H7 (cell line): Measurements from ENCODE around the gene MCFD2. TPM values are rescaled to one million over a fixed set of nuclear protein-coding genes. Genes with fewer than 3 reads are reported as not detected.

Experiments
- DNase-seq: peaks from one replicate; pipeline ENCODE4 v3.0.0; 2012
- H3K27me3 ChIP-seq: 2 replicates; pipeline ENCODE4 v1.6.0; 2011; ENCODE audit warnings: mild to moderate bottlenecking, low read length; ENCODE audit not compliant: control insufficient read depth, insufficient read depth
- H3K36me3 ChIP-seq: replicated peaks from 2 replicates; pipeline ENCODE4 v1.5.1; 2011; ENCODE audit warnings: low read length; ENCODE audit not compliant: control insufficient read depth, insufficient read depth
- H3K4me3 ChIP-seq: 2 replicates; pipeline ENCODE4 v1.5.1; 2011; ENCODE audit warnings: low read depth, mild to moderate bottlenecking, control low read depth, low read length, moderate library complexity; ENCODE audit not compliant: insufficient read depth
- total RNA-seq: library from RNA; depleted of rRNA; stranded (reverse); fragments of >200 nt; shearing (Covaris generic); gene quantifications from 2 replicates; pipeline ENCODE4 v1.2.3, GENCODE V29; 2014; rRNA removed

Gene MCFD2
- total RNA-seq, result 65.5 and 76.3 TPM in 2 replicates

DNA sequence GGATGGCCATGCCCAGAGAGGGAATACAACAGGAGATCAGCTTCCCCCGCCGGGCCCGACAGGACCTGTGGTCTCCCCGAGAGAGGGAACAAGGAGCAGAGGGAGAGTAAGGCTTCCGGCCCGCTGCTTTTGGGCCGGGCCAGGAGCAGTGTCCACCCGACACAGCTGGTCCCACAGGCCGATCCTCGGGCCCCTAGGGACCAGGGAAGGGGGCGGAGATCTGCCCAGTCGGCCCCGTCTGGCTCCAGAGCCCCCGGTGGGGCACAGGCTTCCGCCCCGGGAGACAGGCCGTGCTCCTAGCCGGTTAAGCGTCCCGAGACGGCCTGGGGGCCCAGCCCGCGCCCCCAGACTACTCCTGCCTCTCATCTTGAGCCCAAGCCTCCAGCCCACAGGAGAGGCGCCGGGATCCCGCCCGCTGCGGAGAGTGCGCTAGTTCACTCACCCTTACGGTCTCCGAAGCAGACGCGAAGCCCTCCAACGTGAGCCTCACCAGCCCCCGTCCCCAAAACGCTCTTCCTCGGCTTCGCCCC lies at the start of gene MCFD2:
Gene MCFD2 (minus strand): TSS at position 526 of the 530 bp plus-strand sequence. CDS start 6,635 bp downstream, outside the sequence.
- DNase-seq, result no peak
- Histone ChIP-seq H3K4me3 (peak within 1 kb of the TSS; percentile 92), H3K27me3 (no peaks in the 10 kb centered on the region), H3K36me3 (no peaks in the 10 kb centered on the region)

DNA sequence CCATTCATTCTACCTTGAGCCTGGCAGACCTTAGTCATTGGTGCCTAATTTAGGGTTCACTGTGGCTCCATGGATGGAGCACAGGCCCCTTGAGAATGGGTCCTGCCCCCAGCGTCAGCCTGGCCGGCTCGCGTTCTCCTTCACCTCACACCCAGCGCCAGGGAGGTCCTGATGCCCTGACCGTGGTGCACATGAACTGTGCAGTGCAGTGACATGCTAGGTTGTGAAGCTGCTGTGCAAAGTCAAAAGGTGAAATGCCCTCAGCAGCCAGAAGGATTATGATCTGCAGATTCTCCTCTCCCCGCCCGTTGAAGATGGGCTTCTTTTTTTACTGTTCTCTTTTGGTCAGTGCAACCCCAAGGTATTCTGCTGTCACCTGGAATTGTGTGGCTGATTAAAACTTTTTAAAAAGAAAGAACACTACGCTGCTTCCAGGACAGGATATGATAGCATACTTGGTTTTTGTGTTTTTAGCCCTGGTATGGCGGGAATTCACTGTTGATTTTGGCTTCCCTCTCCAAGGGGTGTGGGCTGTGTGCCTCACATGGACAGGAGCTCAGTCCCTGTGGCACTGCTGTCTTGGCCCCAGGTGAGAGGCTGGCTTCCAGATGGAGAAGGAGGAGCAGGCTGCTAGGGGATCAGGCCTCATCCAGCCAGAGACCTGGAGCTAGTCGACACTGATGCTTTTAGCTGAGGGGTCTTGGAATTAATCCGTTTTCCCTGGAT lies 49.4 kb upstream of the MCFD2 start:
- no peak for DNase-seq
- no peaks in the 10 kb centered on the region for H3K27me3 ChIP-seq
- no peaks in the 10 kb centered on the region; the same call in 1 of the 2 replicates for H3K36me3 ChIP-seq
- no peak overlapping the region for H3K4me3 ChIP-seq

DNA sequence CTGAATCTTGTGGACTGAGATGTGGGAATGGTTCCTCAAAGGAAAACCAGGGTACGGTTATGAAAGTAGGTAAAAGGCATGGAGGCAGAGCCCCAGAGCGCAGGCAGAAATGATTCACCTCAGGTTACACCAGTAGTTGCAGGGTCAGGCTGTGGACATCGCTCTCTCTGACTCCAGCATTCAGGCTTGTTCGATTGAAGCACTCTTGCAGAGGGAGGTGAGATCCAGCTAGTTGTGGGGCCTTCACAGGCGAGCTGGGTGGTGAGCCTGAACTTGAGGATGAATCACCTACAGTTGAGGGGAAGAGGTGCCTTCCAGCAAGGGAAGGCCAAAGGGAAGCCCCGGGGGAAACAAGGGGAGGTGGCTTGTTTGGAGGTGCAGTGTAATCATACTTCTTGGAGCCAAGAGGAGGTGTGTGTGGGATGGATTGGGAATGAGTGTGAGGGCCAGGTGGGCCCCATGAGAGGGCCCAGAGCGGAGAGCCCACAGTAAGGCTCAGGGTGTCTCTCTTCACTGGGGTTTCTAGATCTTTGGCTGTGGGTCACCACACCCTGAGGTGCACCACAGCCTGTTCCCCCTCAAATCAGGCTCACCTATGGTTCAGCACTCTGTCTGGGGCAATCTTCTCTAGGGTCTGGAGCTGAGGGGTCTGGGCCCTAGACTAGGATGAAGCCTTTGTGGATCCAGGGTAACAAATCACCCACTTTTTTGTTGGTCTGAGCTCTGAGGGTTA lies 48.5 kb upstream of the MCFD2 start:
- Histone ChIP-seq H3K36me3 (no peaks in the 10 kb centered on the region; the same call in 1 of the 2 replicates), H3K27me3 (no peaks in the 10 kb centered on the region), H3K4me3 (no peak overlapping the region)
- DNase-seq, result no peak

- no peaks in the 10 kb centered on the region; the same call in 1 of the 2 replicates for H3K36me3 ChIP-seq
- no peak overlapping the region for H3K4me3 ChIP-seq
- no peak for DNase-seq
- no peaks in the 10 kb centered on the region for H3K27me3 ChIP-seq
Observed at GRCh38 chr2:46963210-46963609, 47.6 kb upstream of the MCFD2 start.

- Histone ChIP-seq H3K36me3 (peaks cover 1% of the 10 kb centered on the region; the same call in 1 of the 2 replicates), H3K4me3 (no peak overlapping the region), H3K27me3 (no peaks in the 10 kb centered on the region)
- no peak for DNase-seq
Observed at GRCh38 chr2:46962751-46963150, 47.1 kb upstream of the MCFD2 start.

- peaks cover 5% of the 10 kb centered on the region; the same call in 1 of the 2 replicates for H3K36me3 ChIP-seq
- DNase-seq, result no peak
- no peak overlapping the region for H3K4me3 ChIP-seq
- H3K27me3 ChIP-seq, result no peaks in the 10 kb centered on the region
Observed at GRCh38 chr2:46960618-46961017, 45.0 kb upstream of the MCFD2 start.

DNA sequence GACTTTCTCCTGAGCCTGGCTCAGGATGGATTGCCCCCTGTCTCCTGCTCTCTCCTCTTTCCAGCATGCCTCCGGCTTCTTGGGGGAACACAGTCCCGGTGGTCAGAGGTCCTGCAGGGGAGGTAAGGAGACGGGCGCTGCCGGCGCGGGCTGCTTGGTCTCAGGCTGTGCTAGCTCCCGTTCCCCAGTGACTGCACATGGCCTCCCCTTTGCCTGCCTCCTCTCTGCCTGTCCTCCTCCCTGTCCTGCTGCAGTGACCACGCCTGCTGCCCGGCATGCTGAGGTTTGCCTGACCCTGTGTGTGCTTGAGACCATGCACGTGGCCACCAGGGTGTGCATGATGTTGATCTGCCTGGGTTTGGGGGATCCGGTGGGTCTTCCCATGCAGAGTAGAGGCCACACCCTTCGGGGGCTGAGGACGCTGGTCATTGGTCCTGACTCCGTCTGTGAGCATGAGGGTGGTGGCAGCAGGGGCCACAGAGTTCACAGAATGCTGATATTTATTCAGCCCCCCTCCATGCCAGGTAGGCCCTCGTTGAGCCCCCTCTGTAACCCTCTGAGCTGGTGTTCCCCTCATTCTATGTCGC lies 42.9 kb upstream of the MCFD2 start:
- Histone ChIP-seq H3K27me3 (no peaks in the 10 kb centered on the region), H3K36me3 (peaks cover 6% of the 10 kb centered on the region; the same call in 1 of the 2 replicates), H3K4me3 (no peak overlapping the region)
- DNase-seq, result no peak

DNA sequence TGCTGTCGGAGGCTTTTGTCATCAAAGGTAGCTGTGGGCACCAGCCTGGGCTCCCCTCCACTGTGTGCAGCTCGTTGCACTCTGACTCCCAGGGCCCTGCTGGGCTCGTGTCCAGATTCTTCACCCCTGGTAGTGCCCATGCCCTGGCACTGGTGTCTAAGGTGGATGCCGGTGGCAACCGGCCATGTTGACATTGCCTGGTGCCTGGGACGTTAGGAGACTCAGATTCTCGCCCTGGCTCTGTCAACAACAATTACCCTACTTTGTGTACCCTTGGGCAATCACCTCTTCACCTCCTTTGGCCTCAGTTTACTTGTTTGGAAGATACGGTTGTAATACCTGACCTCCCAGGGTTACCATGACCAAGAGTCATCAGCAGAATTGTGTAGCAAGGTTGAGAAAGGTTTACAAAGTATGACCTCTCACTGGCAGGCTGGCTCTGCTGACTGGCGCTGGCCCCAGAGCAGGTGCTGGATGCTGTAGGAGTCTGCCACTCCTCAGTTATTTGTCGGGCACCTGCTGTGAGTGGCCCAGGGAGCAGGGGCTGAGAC lies 41.5 kb upstream of the MCFD2 start:
- no peak overlapping the region for H3K4me3 ChIP-seq
- no peak for DNase-seq
- H3K36me3 ChIP-seq, result peaks cover 6% of the 10 kb centered on the region; the same call in 1 of the 2 replicates
- no peaks in the 10 kb centered on the region for H3K27me3 ChIP-seq

GRCh38 chr2:46955764-46956163 lies 40.2 kb upstream of the MCFD2 start:
- no peak for DNase-seq
- Histone ChIP-seq H3K36me3 (peaks cover 6% of the 10 kb centered on the region; the same call in 1 of the 2 replicates), H3K27me3 (no peaks in the 10 kb centered on the region), H3K4me3 (no peak overlapping the region)

GRCh38 chr2:46954951-46955571 lies 39.5 kb upstream of the MCFD2 start:
- DNase-seq, result no peak

DNA sequence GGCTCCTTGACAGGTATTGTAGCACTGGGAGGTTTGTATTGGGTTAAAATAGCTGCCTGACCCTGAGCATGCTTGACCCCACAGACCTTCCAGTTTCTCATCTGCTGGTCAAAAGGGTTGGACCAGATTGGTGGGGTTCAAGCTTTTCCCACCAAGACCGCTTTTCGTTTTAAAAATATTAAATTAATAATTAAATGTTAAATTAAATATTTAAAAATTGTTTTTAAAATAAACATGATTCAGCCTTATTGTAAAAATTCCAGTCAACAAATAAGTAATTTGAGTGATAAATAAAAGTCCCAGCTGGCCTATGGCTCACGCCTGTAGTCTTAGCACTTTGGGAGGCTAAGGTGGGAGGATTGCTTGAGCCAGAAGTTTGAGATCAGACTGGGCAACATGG lies 36.6 kb upstream of the MCFD2 start:
- Histone ChIP-seq H3K27me3 (no peaks in the 10 kb centered on the region), H3K36me3 (peaks cover 2% of the 10 kb centered on the region; the same call in 1 of the 2 replicates), H3K4me3 (no peak overlapping the region)
- no peak for DNase-seq

More at GRCh38 chr2:46954951-46955571, 39.5 kb upstream of the MCFD2 start:
- Histone ChIP-seq H3K27me3 (no peaks in the 10 kb centered on the region), H3K4me3 (no peak overlapping the region), H3K36me3 (peaks cover 6% of the 10 kb centered on the region; the same call in 1 of the 2 replicates)

DNA sequence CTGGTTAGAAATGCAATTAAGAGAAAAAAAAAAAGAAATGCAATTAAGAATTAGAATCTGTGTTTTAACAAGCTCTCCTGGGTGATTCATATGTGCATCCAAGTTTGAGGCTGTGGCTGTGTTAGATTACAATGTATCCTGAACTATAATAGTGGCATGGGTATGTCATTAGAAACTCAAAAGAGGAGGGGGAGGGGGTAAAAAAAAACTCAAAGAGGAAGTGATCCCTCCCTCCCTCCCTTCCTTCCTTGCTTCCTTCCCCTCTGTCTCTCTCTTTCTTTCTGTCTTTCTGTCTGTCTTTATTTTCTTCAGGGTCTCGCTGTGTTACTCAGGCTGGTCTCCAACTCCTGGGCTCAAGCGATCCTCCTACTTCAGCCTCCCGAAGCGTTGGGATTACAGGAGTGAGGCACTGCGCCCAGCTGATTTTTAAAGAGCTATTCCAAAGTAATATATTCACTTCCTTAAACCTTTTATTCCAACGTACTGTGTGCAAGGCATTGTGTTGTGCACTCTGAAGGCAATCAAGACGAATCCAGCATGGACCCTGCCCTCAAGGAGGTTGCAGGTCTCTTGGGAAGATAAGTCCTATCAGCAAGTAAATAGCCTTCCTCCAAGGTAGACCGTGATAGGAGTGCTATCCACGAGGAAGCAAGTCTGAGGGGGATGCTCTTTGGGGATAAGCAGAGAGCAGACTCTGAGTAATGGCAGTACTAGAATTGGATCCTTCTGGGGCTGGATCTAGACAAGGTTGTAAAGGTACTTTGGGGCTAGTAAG lies 35.9 kb upstream of the MCFD2 start:
- H3K36me3 ChIP-seq, result peaks cover 1% of the 10 kb centered on the region; the same call in 1 of the 2 replicates
- H3K4me3 ChIP-seq, result no peak overlapping the region
- H3K27me3 ChIP-seq, result no peaks in the 10 kb centered on the region
- no peak for DNase-seq

DNA sequence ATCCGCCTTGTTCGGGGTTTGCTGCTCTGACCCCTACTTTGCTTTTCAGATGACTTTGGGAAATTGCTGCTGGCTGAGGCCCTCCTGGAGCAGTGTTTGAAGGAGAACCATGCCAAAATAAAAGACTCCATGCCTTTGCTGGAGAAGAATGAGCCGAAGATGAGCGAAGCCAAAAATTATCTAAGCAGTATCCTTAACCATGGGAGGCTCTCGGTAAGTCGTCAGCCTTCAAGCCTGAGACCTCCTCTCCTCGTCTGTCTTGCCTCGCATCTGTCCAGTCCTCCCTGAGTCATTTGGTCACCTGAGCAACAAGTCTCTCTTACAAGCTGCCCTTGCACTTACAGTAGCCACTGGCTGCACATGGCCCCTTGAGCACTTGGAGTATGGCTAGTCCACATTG lies 34.7 kb upstream of the MCFD2 start:
- Histone ChIP-seq H3K36me3 (no peaks in the 10 kb centered on the region), H3K27me3 (no peaks in the 10 kb centered on the region), H3K4me3 (no peak overlapping the region)
- DNase-seq, result no peak
